Measurements from ENCODE around the gene IFNLR1. TPM values are rescaled to one million over a fixed set of nuclear protein-coding genes. Genes with fewer than 3 reads are reported as not detected.
A peak's percentile ranks its signal among the peaks of the same experiment; 100 is the strongest.

IFNLR1 gene
- total RNA-seq, 2 donors from 2014 or later, result 0.36 to 2.0 TPM

DNA sequence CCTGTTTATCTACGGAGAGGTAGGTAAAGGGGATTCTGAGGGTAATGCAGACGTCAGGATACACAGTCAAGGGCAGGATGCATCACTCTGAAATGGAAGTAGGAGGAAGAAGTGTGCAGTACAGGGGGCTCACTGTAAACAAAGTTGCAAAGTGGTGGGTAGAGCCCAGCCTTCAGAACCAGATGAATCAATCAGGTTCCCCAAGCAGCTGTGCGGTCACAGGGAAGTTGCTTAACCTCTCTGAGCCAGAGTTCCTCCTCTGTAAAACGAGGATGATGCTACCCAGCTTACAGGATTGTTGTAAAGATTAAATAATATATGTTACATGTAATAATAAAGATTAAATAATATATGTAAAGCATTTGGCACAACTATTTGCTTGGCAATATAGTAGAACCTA, 61.6 kb downstream of the IFNLR1 start:
- Mint-ChIP-seq H3K4me1 (ENCODE audit: low read depth in 2 of 2) (no peaks in the 10 kb centered on the region), H3K4me3 (no peak overlapping the region), H3K27ac (no peak overlapping the region), H3K36me3 (no peaks in the 10 kb centered on the region), H3K9me3 (no peaks in the 10 kb centered on the region), H3K27me3 (peaks cover 10 to 11% of the 10 kb centered on the region in 2 donors)
- DNase-seq (ENCODE audit: low spot score) (no peak), ATAC-seq (no peak)

DNA sequence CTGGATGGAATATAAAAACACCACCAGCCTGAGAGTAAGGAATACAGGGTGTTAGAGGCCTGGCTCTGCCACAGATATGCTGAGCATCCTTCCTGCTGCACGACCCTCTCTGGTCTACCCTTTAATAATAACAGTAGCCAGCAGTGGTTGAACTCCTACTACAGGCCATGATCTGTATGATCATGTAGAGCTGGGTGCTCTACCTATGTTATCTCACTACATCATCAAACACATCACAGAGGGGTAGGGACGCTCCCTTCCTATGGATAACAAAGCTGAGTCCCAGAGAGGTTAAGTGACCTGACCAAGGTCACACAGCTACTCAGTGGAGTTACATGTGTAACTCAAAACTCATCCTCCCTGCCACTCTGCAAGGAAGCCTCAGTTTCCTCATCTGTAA, 62.1 kb downstream of the IFNLR1 start:
- H3K9me3 Mint-ChIP-seq, result no peaks in the 10 kb centered on the region
- H3K27ac Mint-ChIP-seq, result no peak overlapping the region
- peaks cover 10 to 11% of the 10 kb centered on the region in 2 donors for H3K27me3 Mint-ChIP-seq
- H3K4me1 Mint-ChIP-seq (ENCODE audit: low read depth in 2 of 2), result no peaks in the 10 kb centered on the region
- H3K4me3 Mint-ChIP-seq, result no peak overlapping the region
- DNase-seq (ENCODE audit: low spot score), result peak; percentile 18
- H3K36me3 Mint-ChIP-seq, result no peaks in the 10 kb centered on the region
- ATAC-seq, result no peak

DNA sequence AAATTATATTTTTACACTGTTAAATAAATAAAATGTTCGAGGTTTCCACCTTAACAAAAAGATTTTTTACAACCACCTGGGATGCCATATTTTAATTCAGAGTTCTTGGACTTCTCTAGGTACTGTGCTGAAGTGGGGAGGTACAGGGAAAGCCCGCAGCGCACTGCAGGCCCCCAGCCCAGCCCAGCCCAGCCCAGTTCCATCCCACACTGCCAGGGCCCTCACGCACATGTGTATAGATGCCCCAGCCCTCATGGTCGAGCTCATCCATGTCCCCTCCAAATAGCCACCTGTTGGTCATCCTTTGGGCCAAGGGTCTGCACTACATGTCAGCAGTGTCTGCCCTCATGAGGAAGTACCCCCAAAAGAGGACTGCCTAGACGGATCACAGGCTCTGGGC, 63.5 kb downstream of the IFNLR1 start:
- peak; percentile 31 for DNase-seq (ENCODE audit: low spot score)
- H3K4me3 Mint-ChIP-seq, result no peak overlapping the region

DNA sequence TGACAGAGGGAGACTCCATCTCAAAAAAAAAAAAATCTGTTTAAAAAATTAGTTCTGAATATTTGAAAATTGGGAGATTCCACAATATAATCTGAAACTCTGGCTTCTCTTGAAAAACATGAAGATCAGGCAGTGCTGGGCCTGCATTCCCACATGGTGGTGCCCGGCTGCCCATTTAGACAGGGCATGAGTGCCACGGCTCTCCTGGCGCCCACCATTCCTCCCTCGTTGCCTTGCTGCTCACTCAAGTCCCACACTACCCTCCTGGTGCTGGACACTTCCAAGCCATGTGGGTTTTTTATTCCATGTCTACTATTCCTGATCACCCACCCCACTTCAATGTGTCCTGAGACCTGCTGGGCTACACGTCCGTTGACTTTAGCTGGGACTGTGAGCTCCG, 64.3 kb downstream of the IFNLR1 start:
- H3K36me3 Mint-ChIP-seq, result no peaks in the 10 kb centered on the region
- H3K9me3 Mint-ChIP-seq, result no peaks in the 10 kb centered on the region
- ATAC-seq (no peak), DNase-seq (ENCODE audit: low spot score) (peak; percentile 42)
- H3K27me3 Mint-ChIP-seq, result peaks cover 0 to under 1% of the 10 kb centered on the region in 2 donors
- no peaks in the 10 kb centered on the region for H3K4me1 Mint-ChIP-seq (ENCODE audit: low read depth in 2 of 2)
- no peak overlapping the region for H3K27ac Mint-ChIP-seq
- no peak overlapping the region for H3K4me3 Mint-ChIP-seq

More for the DNA sequence above, 63.5 kb downstream of the IFNLR1 start:
- Mint-ChIP-seq H3K9me3 (no peaks in the 10 kb centered on the region), H3K27ac (no peak overlapping the region), H3K36me3 (no peaks in the 10 kb centered on the region), H3K4me1 (ENCODE audit: low read depth in 2 of 2) (no peaks in the 10 kb centered on the region), H3K27me3 (peaks cover 2 to 3% of the 10 kb centered on the region in 2 donors)
- no peak for ATAC-seq

DNA sequence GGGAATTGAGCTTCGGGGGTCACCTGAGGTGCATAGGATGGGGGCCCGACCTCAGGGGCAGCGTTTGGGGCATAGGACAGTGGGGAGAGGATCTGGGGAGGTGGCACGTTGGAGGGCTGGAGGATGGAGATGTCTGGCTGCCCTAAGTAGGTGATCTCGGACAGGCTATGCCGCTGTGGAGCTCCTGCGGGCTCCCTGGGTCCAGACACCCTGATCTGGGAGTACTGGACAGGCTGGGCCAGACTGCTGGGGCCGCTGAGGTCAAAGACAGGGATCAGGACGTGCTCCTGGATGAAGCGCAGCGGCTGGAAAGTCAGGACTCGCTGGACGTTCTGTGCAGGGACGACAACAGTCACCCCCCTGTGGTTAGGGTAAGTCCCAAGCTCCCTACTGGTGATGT, 65.7 kb downstream of the IFNLR1 start:
- Mint-ChIP-seq H3K4me3 (no peak overlapping the region), H3K36me3 (no peaks in the 10 kb centered on the region), H3K4me1 (ENCODE audit: low read depth in 2 of 2) (no peaks in the 10 kb centered on the region), H3K9me3 (no peaks in the 10 kb centered on the region), H3K27ac (no peak overlapping the region), H3K27me3 (peaks cover 3 to 4% of the 10 kb centered on the region in 2 donors)
- ATAC-seq (no peak), DNase-seq (ENCODE audit: low spot score) (peak; percentile 49)

DNA sequence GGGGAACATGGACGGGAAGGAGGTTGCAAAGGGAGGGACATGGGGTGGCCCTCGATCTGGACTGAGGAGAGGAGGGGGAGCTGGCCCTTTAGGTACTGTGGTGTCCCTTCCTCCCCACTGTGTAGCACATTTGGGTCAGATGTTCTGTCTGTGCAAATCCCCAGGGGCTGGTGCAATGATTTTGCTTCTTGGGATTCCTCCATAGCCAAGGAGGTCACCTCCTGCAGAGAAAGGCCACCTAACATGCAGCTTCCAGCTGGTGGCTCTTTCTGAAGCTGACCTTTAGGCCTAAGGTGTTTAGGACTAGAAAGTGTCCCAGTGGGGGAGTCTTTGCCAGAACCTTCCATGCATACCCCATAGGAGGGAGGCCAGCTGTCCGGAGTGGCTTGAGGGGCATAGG, 66.1 kb downstream of the IFNLR1 start:
- Mint-ChIP-seq H3K4me1 (ENCODE audit: low read depth in 2 of 2) (no peaks in the 10 kb centered on the region), H3K4me3 (no peak overlapping the region), H3K36me3 (no peaks in the 10 kb centered on the region), H3K27me3 (peaks cover 6 to 9% of the 10 kb centered on the region in 2 donors), H3K27ac (no peak overlapping the region), H3K9me3 (no peaks in the 10 kb centered on the region)
- no peak for DNase-seq (ENCODE audit: low spot score)
- ATAC-seq, result no peak

DNA sequence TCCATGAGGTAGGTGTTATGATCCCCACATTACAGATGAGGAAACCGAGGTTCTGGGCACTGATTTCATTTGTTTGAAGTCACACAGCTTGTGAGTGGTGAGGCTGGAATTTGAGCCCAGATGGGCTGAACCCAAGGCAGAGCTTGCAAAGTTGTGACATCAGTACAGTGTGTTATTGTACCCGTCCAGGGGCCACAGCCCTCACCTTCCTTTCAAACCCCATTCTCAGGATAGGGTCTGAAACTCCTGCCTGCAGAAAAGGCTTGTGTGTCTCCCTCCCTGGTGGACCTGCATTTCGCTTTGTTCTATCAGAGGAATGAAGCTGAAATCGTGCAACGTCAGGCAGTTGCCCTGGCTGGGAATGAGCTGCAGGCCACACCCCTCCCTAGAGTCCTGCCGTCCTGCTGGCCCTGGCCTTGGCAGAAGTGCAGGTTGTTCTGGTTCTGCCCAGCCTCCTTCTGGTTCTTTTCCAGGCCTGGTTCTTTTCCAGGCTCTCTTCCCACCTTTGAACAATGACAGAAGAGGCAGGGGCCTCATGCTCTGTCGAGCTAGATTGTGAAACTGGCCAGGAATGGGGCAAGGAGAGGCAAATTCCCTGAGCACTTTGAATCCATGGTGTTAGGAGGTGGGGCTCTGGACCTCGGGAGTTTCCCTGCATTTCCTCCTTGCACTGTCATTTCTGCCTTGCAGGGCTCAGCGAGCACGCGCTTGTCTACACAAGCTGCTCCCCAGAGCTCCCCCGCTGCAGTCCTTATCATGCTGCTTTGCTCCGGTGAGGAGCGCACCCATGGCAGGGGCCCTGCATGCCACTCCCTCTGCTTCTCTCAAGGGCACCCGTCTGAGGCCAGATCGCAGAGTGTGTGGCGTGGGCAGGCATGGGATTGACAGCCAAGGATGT, 67.0 kb downstream of the IFNLR1 start:
- Mint-ChIP-seq H3K27ac (no peak overlapping the region), H3K36me3 (no peaks in the 10 kb centered on the region), H3K27me3 (peaks cover 6 to 10% of the 10 kb centered on the region in 2 donors), H3K9me3 (no peaks in the 10 kb centered on the region), H3K4me3 (no peak overlapping the region), H3K4me1 (ENCODE audit: low read depth in 2 of 2) (no peaks in the 10 kb centered on the region)
- no peak for DNase-seq (ENCODE audit: low spot score)
- no peak for ATAC-seq

DNA sequence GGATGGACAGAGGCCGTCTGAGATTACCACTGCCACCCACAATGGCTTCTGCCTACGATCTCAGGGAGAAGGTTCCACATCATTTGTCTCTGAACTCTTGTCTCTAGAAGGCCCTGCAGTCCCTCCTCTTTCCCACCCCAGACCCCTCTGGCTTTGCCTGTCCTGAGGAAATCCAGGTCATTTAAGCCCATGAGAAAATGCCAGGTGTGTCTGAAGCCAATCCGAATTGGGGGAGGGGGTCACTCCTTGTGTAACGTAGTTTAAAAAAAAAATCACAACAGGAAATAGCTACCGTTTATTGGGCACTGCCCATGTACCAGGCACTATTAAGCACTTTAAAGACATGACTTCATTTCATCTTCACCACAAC, 67.6 kb downstream of the IFNLR1 start:
- Mint-ChIP-seq H3K27ac (no peak overlapping the region), H3K4me1 (ENCODE audit: low read depth in 2 of 2) (no peaks in the 10 kb centered on the region), H3K27me3 (peaks cover 6 to 10% of the 10 kb centered on the region in 2 donors), H3K9me3 (no peaks in the 10 kb centered on the region), H3K36me3 (no peaks in the 10 kb centered on the region), H3K4me3 (no peak overlapping the region)
- DNase-seq (ENCODE audit: low spot score) (no peak), ATAC-seq (no peak)

DNA sequence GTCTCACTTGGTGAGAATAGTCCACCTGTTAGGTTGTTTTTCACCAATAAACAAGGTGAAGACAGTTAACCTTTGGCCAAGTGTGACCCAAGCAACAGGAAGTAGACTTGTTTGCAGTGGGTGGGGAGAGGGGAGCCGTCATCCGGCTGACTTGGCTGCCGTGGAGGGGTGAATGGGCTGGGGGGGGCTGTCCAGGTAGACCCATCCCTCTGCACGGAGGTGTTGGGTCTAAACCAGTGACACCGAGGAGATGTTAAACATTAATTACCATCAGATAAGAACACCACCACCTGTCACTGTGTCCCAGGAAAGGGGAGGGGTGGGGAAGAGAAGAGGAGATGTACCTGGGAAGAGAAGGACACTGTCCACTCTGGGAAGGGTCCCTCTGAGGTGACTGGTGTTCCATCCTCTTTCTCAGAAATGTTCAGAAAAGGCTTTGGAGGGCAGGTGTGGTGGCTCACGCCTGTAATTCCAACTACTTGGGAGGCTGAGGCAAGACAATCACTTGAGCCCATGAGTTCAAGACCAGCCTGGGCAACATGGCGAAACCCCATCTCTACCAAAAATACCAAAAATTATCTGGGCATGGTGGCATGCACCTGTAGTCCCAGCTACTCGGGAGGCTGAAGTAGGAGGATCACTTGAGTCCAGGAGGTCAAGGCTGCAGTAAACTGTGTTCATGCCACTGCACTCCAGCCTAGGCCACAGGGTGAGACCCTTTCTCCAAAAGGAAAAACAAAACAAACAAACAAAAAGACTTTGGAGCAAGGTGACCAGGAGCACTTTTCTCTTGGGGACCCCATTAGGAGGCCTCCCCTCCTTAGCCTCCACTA, 68.5 kb downstream of the IFNLR1 start:
- H3K27me3 Mint-ChIP-seq, result peaks cover 9 to 17% of the 10 kb centered on the region in 2 donors
- DNase-seq (ENCODE audit: low spot score) (no peak), ATAC-seq (no peak)
- no peak overlapping the region for H3K27ac Mint-ChIP-seq
- H3K4me1 Mint-ChIP-seq (ENCODE audit: low read depth in 2 of 2), result no peaks in the 10 kb centered on the region
- H3K4me3 Mint-ChIP-seq, result no peak overlapping the region
- H3K9me3 Mint-ChIP-seq, result no peaks in the 10 kb centered on the region
- H3K36me3 Mint-ChIP-seq, result no peaks in the 10 kb centered on the region

DNA sequence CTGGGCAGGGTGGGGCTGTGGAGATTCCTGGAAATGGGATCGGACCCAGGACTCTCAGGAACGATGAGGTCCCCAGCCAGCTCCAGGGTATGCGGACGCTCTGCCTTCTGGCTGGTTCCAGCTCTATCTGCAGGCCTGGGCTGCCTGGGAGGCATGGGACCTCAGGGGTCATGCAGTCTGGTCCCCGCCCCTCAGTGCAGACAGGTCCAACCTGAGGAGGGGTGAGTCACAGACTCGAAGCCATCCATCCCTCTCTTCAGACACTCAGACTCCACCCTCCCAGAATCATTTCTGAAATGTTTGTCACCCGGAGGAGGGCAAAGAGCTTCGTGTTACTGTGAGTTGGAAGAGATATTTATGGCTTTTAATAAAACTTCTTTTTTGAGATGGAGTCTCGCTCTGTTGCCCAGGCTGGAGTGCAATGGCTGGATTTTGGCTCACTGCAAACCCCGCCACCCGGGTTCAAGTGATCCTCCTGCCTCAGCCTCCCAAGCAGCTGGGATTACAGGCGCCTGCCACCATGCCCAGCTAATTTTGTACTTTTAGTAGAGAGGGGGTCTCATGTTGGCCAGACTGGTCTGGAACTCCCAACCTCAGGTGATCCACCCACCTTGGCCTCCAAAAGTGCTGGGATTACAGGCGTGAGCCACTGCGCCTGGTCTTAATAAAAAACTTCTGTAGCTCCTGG, 69.2 kb downstream of the IFNLR1 start:
- DNase-seq (ENCODE audit: low spot score) (no peak), ATAC-seq (no peak)
- H3K27ac Mint-ChIP-seq, result no peak overlapping the region
- no peaks in the 10 kb centered on the region for H3K36me3 Mint-ChIP-seq
- peaks cover 12 to 23% of the 10 kb centered on the region in 2 donors for H3K27me3 Mint-ChIP-seq
- H3K4me1 Mint-ChIP-seq (ENCODE audit: low read depth in 2 of 2), result peaks cover 0 to 5% of the 10 kb centered on the region in 2 donors
- H3K4me3 Mint-ChIP-seq, result no peak overlapping the region
- H3K9me3 Mint-ChIP-seq, result no peaks in the 10 kb centered on the region

DNA sequence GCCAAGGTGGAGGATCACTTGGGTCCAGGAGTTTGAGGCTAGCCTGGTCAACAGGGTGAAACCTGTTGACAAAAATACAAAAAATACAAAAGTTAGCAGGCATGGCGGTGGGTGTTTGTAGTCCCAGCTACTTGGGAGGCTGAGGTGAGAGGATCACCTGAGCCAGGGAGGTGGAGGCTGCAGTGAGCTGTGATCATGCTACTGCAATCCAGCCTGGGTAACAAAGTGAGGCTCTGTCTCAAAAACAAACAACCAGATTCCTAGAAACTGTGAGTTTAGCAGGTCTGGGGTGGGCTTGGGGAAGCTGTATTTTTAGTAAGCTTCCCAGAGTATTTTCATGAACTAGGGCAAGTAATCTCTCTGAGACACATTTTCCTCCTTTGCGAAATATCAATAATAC, 70.0 kb downstream of the IFNLR1 start:
- DNase-seq (ENCODE audit: low spot score) (no peak), ATAC-seq (no peak)
- H3K27me3 Mint-ChIP-seq, result peaks cover 12 to 23% of the 10 kb centered on the region in 2 donors
- peaks cover 5 to 6% of the 10 kb centered on the region in 2 donors for H3K4me1 Mint-ChIP-seq (ENCODE audit: low read depth in 2 of 2)
- no peaks in the 10 kb centered on the region for H3K9me3 Mint-ChIP-seq
- H3K4me3 Mint-ChIP-seq, result no peak overlapping the region
- H3K36me3 Mint-ChIP-seq, result no peaks in the 10 kb centered on the region
- no peak overlapping the region for H3K27ac Mint-ChIP-seq

DNA sequence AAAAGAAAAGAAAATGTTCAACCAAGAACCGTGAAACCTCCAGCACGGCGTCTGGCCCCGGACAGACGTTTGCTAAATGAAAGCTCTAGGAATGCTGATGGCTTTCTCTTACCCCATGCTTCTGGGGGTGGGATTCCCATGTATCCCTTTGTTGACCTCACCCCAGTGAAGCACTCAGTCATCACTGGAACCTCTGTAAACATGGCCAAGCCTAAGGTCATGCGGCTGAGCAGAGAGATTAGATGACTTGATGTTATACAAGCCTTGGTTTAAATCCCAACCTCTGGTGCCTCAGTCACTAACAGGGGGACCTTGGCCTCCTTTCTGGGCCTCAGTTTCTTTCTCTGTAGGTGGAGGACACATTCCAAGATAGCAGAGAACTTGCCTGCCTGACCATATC, 72.3 kb downstream of the IFNLR1 start:
- ATAC-seq (no peak), DNase-seq (ENCODE audit: low spot score) (no peak)
- Mint-ChIP-seq H3K9me3 (no peaks in the 10 kb centered on the region), H3K27ac (no peak overlapping the region), H3K4me1 (ENCODE audit: low read depth in 2 of 2) (peaks cover 5 to 10% of the 10 kb centered on the region in 2 donors), H3K4me3 (no peak overlapping the region), H3K27me3 (peaks cover 18 to 30% of the 10 kb centered on the region in 2 donors), H3K36me3 (no peaks in the 10 kb centered on the region)

DNA sequence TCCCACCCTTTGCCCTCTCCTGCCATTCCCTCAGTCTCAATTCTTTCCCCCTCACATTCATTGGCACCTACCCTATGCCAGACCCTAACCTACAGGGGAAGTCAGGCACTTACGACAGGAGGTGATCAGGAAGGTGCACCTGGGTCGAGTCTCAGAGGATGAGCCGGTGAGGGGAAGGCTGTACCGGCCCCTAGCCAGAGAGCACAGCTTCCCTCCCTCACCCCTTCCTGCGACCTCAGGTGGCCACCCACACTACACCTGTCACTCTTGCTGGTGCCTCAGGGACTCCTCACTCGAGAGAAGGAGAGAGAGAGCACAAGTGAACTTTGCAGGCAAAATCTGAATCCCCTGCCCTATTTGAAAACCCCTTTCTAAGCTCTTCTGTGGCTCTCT, 73.5 kb downstream of the IFNLR1 start:
- Mint-ChIP-seq H3K27me3 (peaks cover 18 to 30% of the 10 kb centered on the region in 2 donors), H3K4me3 (no peak overlapping the region), H3K4me1 (ENCODE audit: low read depth in 2 of 2) (peaks cover 5 to 10% of the 10 kb centered on the region in 2 donors), H3K27ac (no peak overlapping the region), H3K9me3 (no peaks in the 10 kb centered on the region), H3K36me3 (no peaks in the 10 kb centered on the region)
- no peak for DNase-seq (ENCODE audit: low spot score)
- ATAC-seq, result no peak
